ENCODE measurements around the gene MUC15. TPM values are rescaled to one million over a fixed set of nuclear protein-coding genes. Genes with fewer than 3 reads are reported as not detected.

Gene MUC15, protein sequence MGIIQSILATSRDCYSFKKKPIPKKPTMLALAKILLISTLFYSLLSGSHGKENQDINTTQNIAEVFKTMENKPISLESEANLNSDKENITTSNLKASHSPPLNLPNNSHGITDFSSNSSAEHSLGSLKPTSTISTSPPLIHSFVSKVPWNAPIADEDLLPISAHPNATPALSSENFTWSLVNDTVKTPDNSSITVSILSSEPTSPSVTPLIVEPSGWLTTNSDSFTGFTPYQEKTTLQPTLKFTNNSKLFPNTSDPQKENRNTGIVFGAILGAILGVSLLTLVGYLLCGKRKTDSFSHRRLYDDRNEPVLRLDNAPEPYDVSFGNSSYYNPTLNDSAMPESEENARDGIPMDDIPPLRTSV
- total RNA-seq, result 10 to 100 TPM in 1 of 4 donors, 1 to 10 TPM in 1, under 1 TPM in 1, not detected in 1; 0.93 to 10.2 (median 1.1) TPM

GRCh38 chr11:26571861-26572654 lies at the start of gene MUC15:
Gene MUC15, minus strand, starts transcription at chr11:26572263. Its CDS starts 5,169 bp downstream, at chr11:26567094.
- no peak for ATAC-seq
- Histone ChIP-seq H3K4me1 (peaks cover 0 to 50% (median 0%) of the 10 kb centered on the region in 3 donors), H3K36me3 (no peaks in the 10 kb centered on the region), H3K27ac (peak within 1 kb of the TSS in 3 of 4 donors; percentile 43 to 61 (median 46)), H3K4me3 (peak within 1 kb of the TSS in 1 of 2 donors; percentile 5), H3K9me3 (no peaks in the 10 kb centered on the region), H3K27me3 (no peaks in the 10 kb centered on the region)
- WGBS, 2 donors (ENCODE audit: low coverage in 1 of 2), result 39 to 73% methylated on average over 11 to 12 of the region's 12 CpGs
- TF ChIP-seq CTCF (IDR thresholded peaks at IDR 0.05) (no peak), POLR2A (IDR thresholded peaks at IDR 0.05) (no peak), EP300 (IDR thresholded peaks at IDR 0.05) (no peak), POLR2AphosphoS5 (IDR thresholded peaks at IDR 0.05) (no peak)

- Histone ChIP-seq H3K27me3 (no peaks in the 10 kb centered on the region), H3K4me1 (no peaks in the 10 kb centered on the region), H3K4me3 (no peak overlapping the region), H3K27ac (no peak overlapping the region), H3K36me3 (no peaks in the 10 kb centered on the region), H3K9me3 (no peaks in the 10 kb centered on the region)
- no peak for ATAC-seq
- TF ChIP-seq POLR2AphosphoS5 (IDR thresholded peaks at IDR 0.05), result no peak
- TF ChIP-seq POLR2A (IDR thresholded peaks at IDR 0.05), result no peak
- no peak for TF ChIP-seq EP300 (IDR thresholded peaks at IDR 0.05)
- TF ChIP-seq CTCF (IDR thresholded peaks at IDR 0.05), result no peak
Observed at GRCh38 chr11:26621132-26621531, 49.1 kb upstream of the MUC15 start.

DNA sequence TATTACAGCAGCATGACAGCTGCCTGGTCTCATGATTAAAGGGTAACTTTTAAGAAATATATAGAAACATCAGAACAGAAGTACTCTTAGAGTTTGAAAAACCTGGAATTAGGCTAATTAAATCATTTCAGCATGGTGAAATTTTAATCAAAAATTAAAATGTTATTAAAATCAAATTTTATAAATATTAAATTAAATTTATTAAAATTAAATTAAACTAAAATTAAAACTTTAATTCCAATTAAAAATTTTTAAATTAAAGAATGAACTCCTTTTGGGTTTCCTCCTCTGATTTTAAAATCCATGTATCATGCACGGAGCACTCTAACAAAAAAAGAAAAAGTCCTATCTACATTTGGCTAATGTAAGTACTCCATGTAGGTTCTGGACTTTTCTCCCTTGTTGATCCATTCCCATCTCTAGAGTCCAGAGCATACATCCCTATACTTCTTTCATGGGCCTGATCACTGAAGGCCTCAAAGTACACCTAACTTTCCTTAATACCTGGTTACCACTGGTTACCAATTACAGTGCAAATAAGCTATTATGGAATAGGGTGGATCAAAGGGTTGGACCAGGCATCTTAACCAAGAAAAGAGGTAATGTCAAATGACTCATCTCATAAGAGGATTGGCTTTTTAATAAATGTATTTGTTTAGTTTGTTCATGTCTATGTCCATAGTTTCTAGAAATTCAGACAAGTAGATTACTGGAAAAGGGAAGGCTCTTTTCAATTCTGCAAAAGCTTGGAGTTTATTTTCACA lies 48.4 kb upstream of the MUC15 start:
- Histone ChIP-seq H3K27ac (no peak overlapping the region), H3K4me1 (no peaks in the 10 kb centered on the region), H3K4me3 (no peak overlapping the region), H3K36me3 (no peaks in the 10 kb centered on the region), H3K27me3 (no peaks in the 10 kb centered on the region), H3K9me3 (no peaks in the 10 kb centered on the region)
- ATAC-seq, result no peak
- WGBS, 2 donors (ENCODE audit: low coverage in 1 of 2), result 95 to 100% methylated on average over 1 of the region's 1 CpG
- TF ChIP-seq POLR2AphosphoS5 (IDR thresholded peaks at IDR 0.05) (no peak), EP300 (IDR thresholded peaks at IDR 0.05) (no peak), POLR2A (IDR thresholded peaks at IDR 0.05) (no peak), CTCF (IDR thresholded peaks at IDR 0.05) (no peak)

GRCh38 chr11:26618441-26618840 lies 46.4 kb upstream of the MUC15 start:
- TF ChIP-seq POLR2A (IDR thresholded peaks at IDR 0.05) (no peak), CTCF (IDR thresholded peaks at IDR 0.05) (no peak), EP300 (IDR thresholded peaks at IDR 0.05) (no peak), POLR2AphosphoS5 (IDR thresholded peaks at IDR 0.05) (no peak)
- no peak overlapping the region for H3K4me3 ChIP-seq

More at GRCh38 chr11:26618441-26618840, 46.4 kb upstream of the MUC15 start:
- H3K27ac ChIP-seq, result no peak overlapping the region
- H3K27me3 ChIP-seq, result no peaks in the 10 kb centered on the region
- H3K36me3 ChIP-seq, result no peaks in the 10 kb centered on the region
- H3K4me1 ChIP-seq, result no peaks in the 10 kb centered on the region
- peaks cover 0 to 9% (median 0%) of the 10 kb centered on the region in 3 donors for H3K9me3 ChIP-seq
- ATAC-seq, result no peak
- 35 to 67% methylated on average over 1 of the region's 1 CpG for WGBS, 2 donors (ENCODE audit: low coverage in 1 of 2)
